ENCODE measurements around the gene PSTPIP1.

GRCh38 chr15:77036537-77037387 lies 41.8 kb downstream of the PSTPIP1 start:
- no peak for TF ChIP-seq CTCF (IDR thresholded peaks at IDR 0.05)
- no peak for TF ChIP-seq POLR2A (IDR thresholded peaks at IDR 0.05)

All from lower leg skin (tissue), 3 donors.